Ascending aorta (tissue), 2 donors: ENCODE results near the gene PNN. TPM values are rescaled to one million over a fixed set of nuclear protein-coding genes. Genes with fewer than 3 reads are reported as not detected.

Source experiments
- DNase-seq, 2 donors: peaks; one replicate each; pipeline ENCODE4 v3.0.0-alpha.2; 2019; ENCODE audit warnings: low spot score in 2 of 2
- H3K27ac ChIP-seq, 2 donors: fragments of 200-600 bp; sonication (generic); one replicate each; pipeline ENCODE4 v1.5.1; 2016 to 2017; ENCODE audit warnings: mild to moderate bottlenecking in 1 of 2
- H3K27me3 ChIP-seq: fragments of 200-600 bp; sonication (generic); one replicate; pipeline ENCODE4 v1.5.1; 2017
- H3K36me3 ChIP-seq, 2 donors: fragments of 200-600 bp; sonication (generic); one replicate each; pipeline ENCODE4 v1.5.1; 2016
- H3K4me1 ChIP-seq, 2 donors: fragments of 200-600 bp; sonication (generic); one replicate each; pipeline ENCODE4 v1.5.1; 2016 to 2017; ENCODE audit warnings: mild to moderate bottlenecking in 1 of 2
- H3K4me3 ChIP-seq, 2 donors: fragments of 200-600 bp; sonication (generic); one replicate each; pipeline ENCODE4 v1.5.1; 2016 to 2017; ENCODE audit warnings: mild to moderate bottlenecking in 1 of 2
- H3K9me3 ChIP-seq, 2 donors: fragments of 200-600 bp; sonication (generic); one replicate each; pipeline ENCODE4 v1.5.1; 2016
- CTCF ChIP-seq, 3 experiments: fragments of 200-600 bp in 2 of 3; fragments of 450-650 bp in 1 of 3; sonication (generic) in 2 of 3; IDR thresholded peaks; one replicate each; pipeline ENCODE4 v1.5.1; 2016 to 2019; ENCODE audit warnings: antibody characterized with exemption in 3 of 3, mild to moderate bottlenecking in 1 of 3, moderate library complexity in 1 of 3
- intact Hi-C: fragments of 100-400 bp; cut with DNase I; formaldehyde crosslinking; loops from one replicate; pipeline ENCODE4 v1.15.1; 2023
- total RNA-seq: library from RNA; depleted of rRNA; stranded (reverse); fragments of >200 nt; gene quantifications from one replicate; pipeline ENCODE4 v1.1.0, GENCODE V29; 2016

PNN gene
- total RNA-seq, 1 donor from 2014 or later = 19.3 TPM

GRCh38 chr14:39211109-39211741, 36.2 kb downstream of the PNN start:
- H3K27ac ChIP-seq = no peak overlapping the region
- H3K27me3 ChIP-seq = no peaks in the 10 kb centered on the region
- intact Hi-C loops = no loop called here
- no peak for DNase-seq
- no peaks in the 10 kb centered on the region for H3K9me3 ChIP-seq
- no peak overlapping the region for H3K4me3 ChIP-seq
- no peaks in the 10 kb centered on the region for H3K4me1 ChIP-seq
- no peak for TF ChIP-seq CTCF (IDR thresholded peaks at IDR 0.05)
- H3K36me3 ChIP-seq = no peaks in the 10 kb centered on the region

- no peaks in the 10 kb centered on the region for H3K27me3 ChIP-seq
- DNase-seq = no peak
- intact Hi-C loops = no loop called here
- no peak for TF ChIP-seq CTCF (IDR thresholded peaks at IDR 0.05)
- H3K4me1 ChIP-seq = no peaks in the 10 kb centered on the region
- H3K36me3 ChIP-seq = no peaks in the 10 kb centered on the region
- no peak overlapping the region for H3K4me3 ChIP-seq
- no peak overlapping the region for H3K27ac ChIP-seq
- H3K9me3 ChIP-seq = no peaks in the 10 kb centered on the region
These were observed 37.0 kb downstream of the PNN start for GRCh38 chr14:39212034-39212433.

- intact Hi-C loops = no loop called here
- no peak for TF ChIP-seq CTCF (IDR thresholded peaks at IDR 0.05)
These were observed 37.6 kb downstream of the PNN start for GRCh38 chr14:39212693-39213092.

GRCh38 chr14:39217214-39217879, 42.3 kb downstream of the PNN start:
- Histone ChIP-seq H3K4me3 (no peak overlapping the region), H3K36me3 (no peaks in the 10 kb centered on the region), H3K9me3 (no peaks in the 10 kb centered on the region), H3K27ac (no peak overlapping the region), H3K27me3 (no peaks in the 10 kb centered on the region), H3K4me1 (no peaks in the 10 kb centered on the region)
- intact Hi-C loops = no loop called here
- no peak for DNase-seq
- TF ChIP-seq CTCF (IDR thresholded peaks at IDR 0.05) = no peak

More at GRCh38 chr14:39212693-39213092, 37.6 kb downstream of the PNN start:
- Histone ChIP-seq H3K27me3 (no peaks in the 10 kb centered on the region), H3K9me3 (no peaks in the 10 kb centered on the region), H3K4me1 (no peaks in the 10 kb centered on the region), H3K36me3 (no peaks in the 10 kb centered on the region), H3K4me3 (no peak overlapping the region), H3K27ac (no peak overlapping the region)
- DNase-seq = no peak

- no peaks in the 10 kb centered on the region for H3K36me3 ChIP-seq
- no peak overlapping the region for H3K4me3 ChIP-seq
- intact Hi-C loops = no loop called here
- H3K27me3 ChIP-seq = no peaks in the 10 kb centered on the region
- no peak for DNase-seq
- no peak overlapping the region for H3K27ac ChIP-seq
- no peaks in the 10 kb centered on the region for H3K9me3 ChIP-seq
- no peaks in the 10 kb centered on the region for H3K4me1 ChIP-seq
- no peak for TF ChIP-seq CTCF (IDR thresholded peaks at IDR 0.05)
These were observed 43.2 kb downstream of the PNN start for GRCh38 chr14:39218171-39218769.
